ENCODE data around the gene SDHA. TPM values are rescaled to one million over a fixed set of nuclear protein-coding genes. Genes with fewer than 3 reads are reported as not detected.
"Not testable (repeated sequence)": the region's sequence is repeated elsewhere in the genome, so short reads cannot be mapped to it uniquely, and the experiment has no call there.

The SDHA gene
- total and polyA plus RNA-seq, 12 donors = 116 to 296 (median 202) TPM

GRCh38 chr5:251975-252374 is 33.9 kb downstream of the SDHA start:
- peaks cover 0 to 56% of the 10 kb centered on the region in 2 donors for H3K36me3 ChIP-seq (replicated peaks in 1 of 2)

GRCh38 chr5:252546-252945 is 34.4 kb downstream of the SDHA start:
- TF ChIP-seq CTCF (IDR thresholded peaks at IDR 0.05) (no peak), POLR2A (IDR thresholded peaks at IDR 0.05) (no peak)
- Histone ChIP-seq H3K36me3 (replicated peaks in 1 of 2) (peaks cover 0 to 58% of the 10 kb centered on the region in 2 donors), H3K4me1 (replicated peaks in 1 of 2) (no peaks in the 10 kb centered on the region), H3K27ac (no peak overlapping the region), H3K4me3 (no peak overlapping the region), H3K27me3 (no peaks in the 10 kb centered on the region), H3K9me3 (replicated peaks in 1 of 3) (no peaks in the 10 kb centered on the region)
- no peak for DNase-seq
- intact Hi-C loops (cut with DNase I) = no loop called here
- WGBS, 4 donors = 75 to 84% (median 79%) methylated on average over 10 of the region's 10 CpGs

More at GRCh38 chr5:251975-252374, 33.9 kb downstream of the SDHA start:
- intact Hi-C loops (cut with DNase I); DNase-seq; H3K27me3 ChIP-seq; H3K4me3 ChIP-seq; H3K4me1 ChIP-seq (replicated peaks in 1 of 2); H3K9me3 ChIP-seq (replicated peaks in 1 of 3): not testable (repeated sequence)
- peak overlapping the region in 1 of 5 donors; percentile 10 for H3K27ac ChIP-seq
- 75 to 91% (median 80%) methylated on average over 11 of the region's 11 CpGs for WGBS, 4 donors

- H3K4me3 ChIP-seq; H3K27me3 ChIP-seq; H3K4me1 ChIP-seq (replicated peaks in 1 of 2); DNase-seq; H3K9me3 ChIP-seq (replicated peaks in 1 of 3); intact Hi-C loops (cut with DNase I); H3K27ac ChIP-seq: not testable (repeated sequence)
- H3K36me3 ChIP-seq (replicated peaks in 1 of 2) = peaks cover 0 to 40% of the 10 kb centered on the region in 2 donors
- WGBS, 4 donors = 91 to 100% (median 94%) methylated on average over 7 to 13 of the region's 15 CpGs
Measured at GRCh38 chr5:254322-254721, 36.2 kb downstream of the SDHA start.

GRCh38 chr5:255116-255515 is 37.0 kb downstream of the SDHA start:
- H3K4me1 ChIP-seq (replicated peaks in 1 of 2); H3K27me3 ChIP-seq; H3K27ac ChIP-seq; H3K4me3 ChIP-seq; DNase-seq; H3K9me3 ChIP-seq (replicated peaks in 1 of 3); intact Hi-C loops (cut with DNase I): not testable (repeated sequence)
- H3K36me3 ChIP-seq (replicated peaks in 1 of 2) = peaks cover 0 to 38% of the 10 kb centered on the region in 2 donors
- WGBS, 4 donors = 91 to 96% (median 95%) methylated on average over 4 to 7 of the region's 7 CpGs

GRCh38 chr5:256347-256746 is 38.2 kb downstream of the SDHA start:
- DNase-seq; H3K4me3 ChIP-seq; intact Hi-C loops (cut with DNase I); H3K9me3 ChIP-seq (replicated peaks in 1 of 3); H3K27me3 ChIP-seq; H3K4me1 ChIP-seq (replicated peaks in 1 of 2); H3K27ac ChIP-seq: not testable (repeated sequence)
- peaks cover 0 to 38% of the 10 kb centered on the region in 2 donors for H3K36me3 ChIP-seq (replicated peaks in 1 of 2)
- 84 to 93% (median 92%) methylated on average over 8 of the region's 8 CpGs for WGBS, 4 donors

- no peaks in the 10 kb centered on the region for H3K9me3 ChIP-seq (replicated peaks in 1 of 3)
- H3K36me3 ChIP-seq (replicated peaks in 1 of 2) = peaks cover 0 to 38% of the 10 kb centered on the region in 2 donors
- DNase-seq = no peak
- H3K4me3 ChIP-seq = no peak overlapping the region
- intact Hi-C loops (cut with DNase I) = no loop called here
- WGBS, 4 donors = 75 to 97% (median 90%) methylated on average over 1 to 13 of the region's 13 CpGs
- TF ChIP-seq POLR2A (IDR thresholded peaks at IDR 0.05) (no peak), CTCF (IDR thresholded peaks at IDR 0.05) (no peak)
- no peak overlapping the region for H3K27ac ChIP-seq
- H3K27me3 ChIP-seq = no peaks in the 10 kb centered on the region
- no peaks in the 10 kb centered on the region for H3K4me1 ChIP-seq (replicated peaks in 1 of 2)
Measured at GRCh38 chr5:257148-257547, 39.0 kb downstream of the SDHA start.

- peak; percentile 26 to 75 (median 57) for DNase-seq
- Histone ChIP-seq H3K36me3 (replicated peaks in 1 of 2) (peaks cover 0 to 19% of the 10 kb centered on the region in 2 donors), H3K27ac (peak overlapping the region; percentile 54 to 86 (median 72)), H3K4me1 (replicated peaks in 1 of 2) (peaks cover 5 to 13% of the 10 kb centered on the region in 2 donors)
- H3K9me3 ChIP-seq (replicated peaks in 1 of 3); H3K4me3 ChIP-seq; H3K27me3 ChIP-seq; intact Hi-C loops (cut with DNase I): not testable (repeated sequence)
- WGBS, 4 donors = 57 to 60% (median 59%) methylated on average over 9 of the region's 9 CpGs
Measured at GRCh38 chr5:263275-263974, 45.3 kb downstream of the SDHA start.
